Measurements from ENCODE around the gene SKI.
"Not testable (repeated sequence)": the region's sequence is repeated elsewhere in the genome, so short reads cannot be mapped to it uniquely, and the experiment has no call there.

The SKI gene

GRCh38 chr1:2295526-2295925 lies 67.4 kb downstream of the SKI start:
- no peak overlapping the region for H2BK15ac ChIP-seq (ENCODE audit: low read length)
- DNase-seq (ENCODE audit: low spot score): no peak
- no peak overlapping the region for H2BK120ac ChIP-seq (ENCODE audit: low read depth, low read length)
- WGBS, 2 donors (ENCODE audit: extremely low coverage in 2 of 2, insufficient read length in 2 of 2, insufficient replicate concordance in 1 of 2): no CpG with 5 or more reads among the region's 13 CpGs
- H3K27me3 ChIP-seq (ENCODE audit: control insufficient read depth in 3 of 3, insufficient read depth in 3 of 3, low read depth in 1 of 3, low read length in 3 of 3): no peaks in the 10 kb centered on the region
- no peak overlapping the region for H4K8ac ChIP-seq (ENCODE audit: low read depth, low read length)
- peaks cover 0 to 1% of the 10 kb centered on the region in 2 donors for H3K9me3 ChIP-seq (replicated peaks in 1 of 2; ENCODE audit: control insufficient read depth in 2 of 2, insufficient read depth in 1 of 2, low read depth in 1 of 2, low read length in 2 of 2)
- no peak overlapping the region for H3K18ac ChIP-seq (ENCODE audit: low read length)
- H3K4me3 ChIP-seq (ENCODE audit: low read length in 2 of 2): peak overlapping the region in 1 of 2 donors; percentile 55
- H3K14ac ChIP-seq (ENCODE audit: low read length): no peak overlapping the region
- H3K4ac ChIP-seq (ENCODE audit: low read length): no peak overlapping the region
- peaks cover 2 to 18% of the 10 kb centered on the region in 2 donors for H3K4me1 ChIP-seq (ENCODE audit: control insufficient read depth in 2 of 2, insufficient read depth in 1 of 2, low read depth in 1 of 2, low read length in 2 of 2)
- peaks cover 51% of the 10 kb centered on the region for H3K79me1 ChIP-seq (ENCODE audit: low read depth, low read length)
- peaks cover 0 to 26% of the 10 kb centered on the region in 2 donors for H3K36me3 ChIP-seq (replicated peaks in 1 of 2; ENCODE audit: control insufficient read depth in 2 of 2, insufficient read depth in 2 of 2, low read length in 2 of 2)
- no peak overlapping the region for H2BK12ac ChIP-seq (ENCODE audit: low read length)
- H3K9ac ChIP-seq (ENCODE audit: low read depth, low read length, poor library complexity): no peak overlapping the region
- H3K27ac ChIP-seq (replicated peaks; ENCODE audit: low read length): no peak overlapping the region
- H3K4me2 ChIP-seq (ENCODE audit: insufficient read depth, low read length, poor library complexity, severe bottlenecking): no peak overlapping the region
- H3K23ac ChIP-seq (ENCODE audit: low read depth, low read length, poor library complexity): no peak overlapping the region
- H2AK5ac ChIP-seq (ENCODE audit: low read depth, low read length): no peak overlapping the region
- no peak overlapping the region for H2AFZ ChIP-seq (ENCODE audit: low read length)
- H4K91ac ChIP-seq (ENCODE audit: low read depth, low read length, poor library complexity): no peak overlapping the region
- no peak overlapping the region for H2BK5ac ChIP-seq (ENCODE audit: low read length)

GRCh38 chr1:2296211-2296610 lies 68.1 kb downstream of the SKI start:
- not testable (repeated sequence) for H2BK5ac ChIP-seq (ENCODE audit: low read length); DNase-seq (ENCODE audit: low spot score); H3K27me3 ChIP-seq (ENCODE audit: control insufficient read depth in 3 of 3, insufficient read depth in 3 of 3, low read depth in 1 of 3, low read length in 3 of 3); H2BK12ac ChIP-seq (ENCODE audit: low read length); H3K18ac ChIP-seq (ENCODE audit: low read length); H3K9me3 ChIP-seq (replicated peaks in 1 of 2; ENCODE audit: control insufficient read depth in 2 of 2, insufficient read depth in 1 of 2, low read depth in 1 of 2, low read length in 2 of 2); H4K91ac ChIP-seq (ENCODE audit: low read depth, low read length, poor library complexity); H3K27ac ChIP-seq (replicated peaks; ENCODE audit: low read length); H2AK5ac ChIP-seq (ENCODE audit: low read depth, low read length); H3K14ac ChIP-seq (ENCODE audit: low read length); H2BK120ac ChIP-seq (ENCODE audit: low read depth, low read length); H3K4ac ChIP-seq (ENCODE audit: low read length); H3K4me2 ChIP-seq (ENCODE audit: insufficient read depth, low read length, poor library complexity, severe bottlenecking); H2BK15ac ChIP-seq (ENCODE audit: low read length); H4K8ac ChIP-seq (ENCODE audit: low read depth, low read length); H2AFZ ChIP-seq (ENCODE audit: low read length); H3K23ac ChIP-seq (ENCODE audit: low read depth, low read length, poor library complexity); H3K9ac ChIP-seq (ENCODE audit: low read depth, low read length, poor library complexity); H3K4me3 ChIP-seq (ENCODE audit: low read length in 2 of 2)
- Histone ChIP-seq H3K79me1 (ENCODE audit: low read depth, low read length) (peaks cover 51% of the 10 kb centered on the region), H3K36me3 (replicated peaks in 1 of 2; ENCODE audit: control insufficient read depth in 2 of 2, insufficient read depth in 2 of 2, low read length in 2 of 2) (peaks cover 0 to 22% of the 10 kb centered on the region in 2 donors), H3K4me1 (ENCODE audit: control insufficient read depth in 2 of 2, insufficient read depth in 1 of 2, low read depth in 1 of 2, low read length in 2 of 2) (peaks cover 2 to 13% of the 10 kb centered on the region in 2 donors)
- WGBS, 2 donors (ENCODE audit: extremely low coverage in 2 of 2, insufficient read length in 2 of 2, insufficient replicate concordance in 1 of 2): no CpG with 5 or more reads among the region's 9 CpGs

GRCh38 chr1:2296614-2297013 lies 68.5 kb downstream of the SKI start:
- Histone ChIP-seq H3K27me3 (ENCODE audit: control insufficient read depth in 3 of 3, insufficient read depth in 3 of 3, low read depth in 1 of 3, low read length in 3 of 3) (no peaks in the 10 kb centered on the region), H4K91ac (ENCODE audit: low read depth, low read length, poor library complexity) (no peak overlapping the region), H3K4me1 (ENCODE audit: control insufficient read depth in 2 of 2, insufficient read depth in 1 of 2, low read depth in 1 of 2, low read length in 2 of 2) (peaks cover 2 to 12% of the 10 kb centered on the region in 2 donors), H3K23ac (ENCODE audit: low read depth, low read length, poor library complexity) (no peak overlapping the region), H3K18ac (ENCODE audit: low read length) (no peak overlapping the region), H3K9ac (ENCODE audit: low read depth, low read length, poor library complexity) (no peak overlapping the region), H4K8ac (ENCODE audit: low read depth, low read length) (no peak overlapping the region), H3K9me3 (replicated peaks in 1 of 2; ENCODE audit: control insufficient read depth in 2 of 2, insufficient read depth in 1 of 2, low read depth in 1 of 2, low read length in 2 of 2) (peaks cover 0 to 1% of the 10 kb centered on the region in 2 donors), H2BK12ac (ENCODE audit: low read length) (peak overlapping the region; percentile 12), H3K79me1 (ENCODE audit: low read depth, low read length) (peaks cover 51% of the 10 kb centered on the region), H3K14ac (ENCODE audit: low read length) (no peak overlapping the region), H3K4me3 (ENCODE audit: low read length in 2 of 2) (no peak overlapping the region), H3K36me3 (replicated peaks in 1 of 2; ENCODE audit: control insufficient read depth in 2 of 2, insufficient read depth in 2 of 2, low read length in 2 of 2) (peaks cover 0 to 21% of the 10 kb centered on the region in 2 donors), H2BK120ac (ENCODE audit: low read depth, low read length) (no peak overlapping the region), H2BK5ac (ENCODE audit: low read length) (no peak overlapping the region), H3K4me2 (ENCODE audit: insufficient read depth, low read length, poor library complexity, severe bottlenecking) (no peak overlapping the region), H3K27ac (replicated peaks; ENCODE audit: low read length) (no peak overlapping the region), H3K4ac (ENCODE audit: low read length) (no peak overlapping the region), H2AK5ac (ENCODE audit: low read depth, low read length) (no peak overlapping the region), H2AFZ (ENCODE audit: low read length) (no peak overlapping the region), H2BK15ac (ENCODE audit: low read length) (no peak overlapping the region)
- WGBS, 2 donors (ENCODE audit: extremely low coverage in 2 of 2, insufficient read length in 2 of 2, insufficient replicate concordance in 1 of 2): no CpG with 5 or more reads among the region's 18 CpGs
- no peak for DNase-seq (ENCODE audit: low spot score)

DNA sequence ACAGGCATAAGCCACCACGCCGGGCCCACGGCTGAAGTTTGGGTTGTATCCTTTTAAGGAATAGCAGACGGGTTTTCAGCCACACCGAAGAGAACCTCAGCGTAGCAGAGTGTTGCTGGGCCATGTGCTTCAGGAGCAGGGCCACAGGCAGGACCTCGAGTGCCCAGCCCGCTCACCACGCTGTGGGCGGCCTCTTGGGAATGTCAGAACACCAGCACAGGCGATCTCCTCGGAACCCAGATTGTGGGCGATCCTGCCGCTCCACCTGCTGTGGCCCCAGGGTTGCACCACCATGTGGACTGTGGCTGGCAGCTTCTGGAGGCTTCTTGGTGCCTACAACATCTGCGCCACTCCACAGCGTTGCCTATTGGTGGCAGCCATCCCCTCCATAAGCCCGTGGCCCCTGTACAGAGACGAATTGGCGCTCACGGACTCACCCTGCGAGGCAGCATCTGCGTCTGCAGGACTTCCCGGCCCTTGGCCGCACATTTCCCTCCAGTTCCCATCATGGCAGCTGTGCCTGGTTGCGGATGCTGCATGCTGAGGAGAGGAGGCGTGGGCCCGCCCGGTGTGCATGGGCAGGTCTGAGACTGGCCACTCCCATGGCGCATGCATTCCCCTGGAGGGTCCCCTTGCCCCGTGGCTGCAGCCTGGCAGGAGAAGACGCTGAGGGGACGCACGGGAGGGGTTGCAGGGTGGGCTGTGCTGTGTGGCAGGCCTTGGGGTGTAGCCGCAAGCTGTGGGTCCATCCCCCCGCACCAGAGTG lies 69.3 kb downstream of the SKI start:
- H3K27ac ChIP-seq (replicated peaks; ENCODE audit: low read length): no peak overlapping the region
- peak overlapping the region; percentile 17 for H3K14ac ChIP-seq (ENCODE audit: low read length)
- peaks cover 2 to 12% of the 10 kb centered on the region in 2 donors for H3K4me1 ChIP-seq (ENCODE audit: control insufficient read depth in 2 of 2, insufficient read depth in 1 of 2, low read depth in 1 of 2, low read length in 2 of 2)
- no peak overlapping the region for H3K4me2 ChIP-seq (ENCODE audit: insufficient read depth, low read length, poor library complexity, severe bottlenecking)
- peak overlapping the region; percentile 67 for H2BK12ac ChIP-seq (ENCODE audit: low read length)
- no peak overlapping the region for H2BK5ac ChIP-seq (ENCODE audit: low read length)
- H3K23ac ChIP-seq (ENCODE audit: low read depth, low read length, poor library complexity): peak overlapping the region; percentile 34
- H3K4ac ChIP-seq (ENCODE audit: low read length): no peak overlapping the region
- peak overlapping the region; percentile 30 for H2BK15ac ChIP-seq (ENCODE audit: low read length)
- peak overlapping the region; percentile 52 for H3K18ac ChIP-seq (ENCODE audit: low read length)
- H3K36me3 ChIP-seq (replicated peaks in 1 of 2; ENCODE audit: control insufficient read depth in 2 of 2, insufficient read depth in 2 of 2, low read length in 2 of 2): peaks cover 0 to 28% of the 10 kb centered on the region in 2 donors
- peaks cover 50% of the 10 kb centered on the region for H3K79me1 ChIP-seq (ENCODE audit: low read depth, low read length)
- no peak overlapping the region for H2BK120ac ChIP-seq (ENCODE audit: low read depth, low read length)
- peaks cover 0 to 1% of the 10 kb centered on the region in 2 donors for H3K9me3 ChIP-seq (replicated peaks in 1 of 2; ENCODE audit: control insufficient read depth in 2 of 2, insufficient read depth in 1 of 2, low read depth in 1 of 2, low read length in 2 of 2)
- H3K4me3 ChIP-seq (ENCODE audit: low read length in 2 of 2): no peak overlapping the region
- H3K27me3 ChIP-seq (ENCODE audit: control insufficient read depth in 3 of 3, insufficient read depth in 3 of 3, low read depth in 1 of 3, low read length in 3 of 3): no peaks in the 10 kb centered on the region
- H2AFZ ChIP-seq (ENCODE audit: low read length): no peak overlapping the region
- peak overlapping the region; percentile 35 for H4K91ac ChIP-seq (ENCODE audit: low read depth, low read length, poor library complexity)
- no CpG with 5 or more reads among the region's 35 CpGs for WGBS, 2 donors (ENCODE audit: extremely low coverage in 2 of 2, insufficient read length in 2 of 2, insufficient replicate concordance in 1 of 2)
- no peak overlapping the region for H4K8ac ChIP-seq (ENCODE audit: low read depth, low read length)
- no peak for DNase-seq (ENCODE audit: low spot score)
- peak overlapping the region; percentile 51 for H3K9ac ChIP-seq (ENCODE audit: low read depth, low read length, poor library complexity)
- peak overlapping the region; percentile 40 for H2AK5ac ChIP-seq (ENCODE audit: low read depth, low read length)

Data from neuronal stem cell (in vitro differentiated cells).